Activated T-helper 1 cell treated with anti-CD3 and anti-CD28 coated beads, Interleukin-12 subunit alpha, Interleukin-12 subunit beta, Interleukin-2, Interleukin-4 antibody, amounts not matched to agents 30 ng/mL and 10 ng/mL and 1 ng/mL, durations not matched to agents 14 hours and 24 hours and 36 hours (primary cell): ENCODE data around the gene SERPIND1. TPM values are rescaled to one million over a fixed set of nuclear protein-coding genes. Genes with fewer than 3 reads are reported as not detected.

Experiments
- DNase-seq: peaks from one replicate; pipeline ENCODE4 v3.0.0; 2021; ENCODE audit warnings: low spot score
- H3K27ac Mint-ChIP-seq: one replicate; pipeline ENCODE4 v1.8.0; 2021; ENCODE audit warnings: mild to moderate bottlenecking, mixed read lengths
- H3K27me3 Mint-ChIP-seq: one replicate; pipeline ENCODE4 v1.8.0; 2022; ENCODE audit warnings: mild to moderate bottlenecking, moderate library complexity, mixed read lengths; ENCODE audit not compliant: insufficient read depth
- H3K36me3 Mint-ChIP-seq: one replicate; pipeline ENCODE4 v1.8.0; 2021; ENCODE audit warnings: low read depth, mixed read lengths
- H3K4me1 Mint-ChIP-seq: one replicate; pipeline ENCODE4 v1.8.0; 2021; ENCODE audit warnings: low read depth, mixed read lengths
- H3K4me3 Mint-ChIP-seq: one replicate; pipeline ENCODE4 v1.8.0; 2021; ENCODE audit warnings: mild to moderate bottlenecking, moderate library complexity, mixed read lengths
- H3K9me3 Mint-ChIP-seq: one replicate; pipeline ENCODE4 v1.8.0; 2021; ENCODE audit warnings: mixed read lengths
- intact Hi-C: fragments of 100-400 bp; cut with micrococcal nuclease; formaldehyde crosslinking; loops from one replicate; pipeline ENCODE4 v1.15.1; 2024
- total RNA-seq: library from RNA; stranded (reverse); gene quantifications from 2 replicates; pipeline ENCODE4 v1.2.3, GENCODE V29; 2022

The SERPIND1 gene
- total RNA-seq, 1 donor from 2014 or later, result not detected

- no peak overlapping the region for H3K4me3 Mint-ChIP-seq
- no peak overlapping the region for H3K27ac Mint-ChIP-seq
- intact Hi-C loops, result loop anchor here (2.0 kb wide), 1 partner anchor 322 kb away; no protein-coding TSS in a partner anchor
- DNase-seq, result no peak
- H3K27me3 Mint-ChIP-seq, result no peaks in the 10 kb centered on the region
- peaks cover 26% of the 10 kb centered on the region for H3K36me3 Mint-ChIP-seq
- H3K4me1 Mint-ChIP-seq, result peaks cover 9% of the 10 kb centered on the region
- H3K9me3 Mint-ChIP-seq, result no peaks in the 10 kb centered on the region
These were observed 32.8 kb upstream of the SERPIND1 start for GRCh38 chr22:20741008-20741633.

GRCh38 chr22:20741634-20742581 is 32.0 kb upstream of the SERPIND1 start:
- Mint-ChIP-seq H3K27me3 (no peaks in the 10 kb centered on the region), H3K4me3 (no peak overlapping the region), H3K9me3 (no peaks in the 10 kb centered on the region), H3K27ac (no peak overlapping the region), H3K36me3 (peaks cover 30% of the 10 kb centered on the region), H3K4me1 (peaks cover 9% of the 10 kb centered on the region)
- intact Hi-C loops, result loop anchor here (1.0 to 2.0 kb wide), 2 partner anchors 136 to 323 kb away; no protein-coding TSS in a partner anchor
- DNase-seq, result peak; percentile 15

DNA sequence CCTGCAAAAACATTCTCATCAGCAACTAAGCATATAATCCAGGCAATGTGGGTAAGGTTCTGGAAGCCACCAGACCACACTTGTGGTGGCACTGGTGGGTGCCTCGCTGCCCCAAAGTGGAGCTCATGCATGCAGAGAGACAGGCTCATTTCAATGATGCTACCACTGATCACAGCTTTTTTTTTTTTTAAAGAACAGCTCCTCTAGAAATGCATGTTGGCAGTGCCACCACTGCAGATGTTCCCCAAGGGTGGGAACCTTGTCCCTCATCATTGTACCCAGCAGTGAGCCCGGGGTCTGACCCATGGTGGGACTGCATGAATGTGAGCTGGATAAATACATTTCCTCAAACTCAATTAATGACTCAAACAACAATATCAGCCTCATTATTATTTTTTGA is 31.1 kb upstream of the SERPIND1 start:
- intact Hi-C loops, result loop anchor here (1.0 kb wide), 1 partner anchor 136 kb away; no protein-coding TSS in a partner anchor
- Mint-ChIP-seq H3K36me3 (peaks cover 30% of the 10 kb centered on the region), H3K9me3 (no peaks in the 10 kb centered on the region), H3K4me1 (peaks cover 9% of the 10 kb centered on the region), H3K27me3 (no peaks in the 10 kb centered on the region), H3K27ac (no peak overlapping the region), H3K4me3 (no peak overlapping the region)
- no peak for DNase-seq

DNA sequence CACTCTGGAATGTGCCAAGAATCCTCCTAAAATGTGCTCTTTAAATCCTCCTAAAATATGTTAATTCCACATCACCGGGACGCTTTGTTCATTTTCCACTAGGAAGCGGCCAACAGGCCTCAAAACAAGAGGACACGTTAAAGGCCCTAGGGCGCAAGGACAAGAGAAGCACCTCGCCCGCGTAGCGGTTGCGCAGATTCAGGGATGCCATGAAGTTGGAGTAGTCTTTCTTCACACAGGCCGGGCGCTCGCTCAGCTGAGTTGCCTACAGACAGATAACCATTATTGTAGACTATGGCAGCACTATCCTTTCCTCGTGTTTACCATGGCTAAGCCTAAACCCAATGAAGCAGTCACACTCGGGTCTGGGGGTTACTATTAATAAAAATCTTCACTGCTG is 29.5 kb upstream of the SERPIND1 start:
- Mint-ChIP-seq H3K9me3 (no peaks in the 10 kb centered on the region), H3K27me3 (no peaks in the 10 kb centered on the region), H3K36me3 (peaks cover 26% of the 10 kb centered on the region), H3K4me3 (no peak overlapping the region), H3K27ac (no peak overlapping the region), H3K4me1 (no peaks in the 10 kb centered on the region)
- intact Hi-C loops, result no loop called here
- no peak for DNase-seq

GRCh38 chr22:20745119-20745518 is 28.8 kb upstream of the SERPIND1 start:
- H3K9me3 Mint-ChIP-seq, result no peaks in the 10 kb centered on the region
- intact Hi-C loops, result no loop called here
- H3K36me3 Mint-ChIP-seq, result peaks cover 27% of the 10 kb centered on the region
- DNase-seq, result no peak
- no peak overlapping the region for H3K27ac Mint-ChIP-seq
- no peaks in the 10 kb centered on the region for H3K4me1 Mint-ChIP-seq
- no peaks in the 10 kb centered on the region for H3K27me3 Mint-ChIP-seq
- no peak overlapping the region for H3K4me3 Mint-ChIP-seq

- Mint-ChIP-seq H3K27ac (no peak overlapping the region), H3K27me3 (no peaks in the 10 kb centered on the region), H3K4me3 (no peak overlapping the region), H3K4me1 (peaks cover 3% of the 10 kb centered on the region), H3K9me3 (no peaks in the 10 kb centered on the region), H3K36me3 (peaks cover 20% of the 10 kb centered on the region)
- DNase-seq, result no peak
- intact Hi-C loops, result no loop called here
These were observed 27.3 kb upstream of the SERPIND1 start for GRCh38 chr22:20746431-20747189.

DNA sequence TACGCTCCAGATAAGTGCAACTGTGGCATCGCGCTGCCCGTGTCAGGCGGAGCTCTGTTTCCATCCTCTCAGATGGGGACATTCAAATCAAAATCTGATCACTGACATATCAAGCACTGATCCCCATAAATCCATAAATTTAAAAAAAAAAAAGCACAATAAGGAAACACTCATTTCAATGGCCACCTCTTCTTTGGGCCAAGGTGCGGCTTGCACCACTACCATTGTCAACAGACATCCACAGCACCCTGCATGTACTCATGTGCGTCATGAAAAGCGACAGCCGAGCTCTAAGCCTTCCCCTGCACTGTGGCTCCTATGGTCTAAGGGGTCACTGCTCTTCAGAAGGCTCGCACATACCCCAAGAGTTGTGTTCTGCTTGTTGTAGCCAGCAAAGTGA is 26.7 kb upstream of the SERPIND1 start:
- DNase-seq, result no peak

GRCh38 chr22:20748082-20748481 is 25.8 kb upstream of the SERPIND1 start:
- Mint-ChIP-seq H3K36me3 (peaks cover 16% of the 10 kb centered on the region), H3K4me1 (peaks cover 3% of the 10 kb centered on the region), H3K4me3 (no peak overlapping the region), H3K27ac (no peak overlapping the region), H3K9me3 (no peaks in the 10 kb centered on the region), H3K27me3 (no peaks in the 10 kb centered on the region)
- intact Hi-C loops, result no loop called here
- DNase-seq, result no peak

More for the DNA sequence above, 26.7 kb upstream of the SERPIND1 start:
- H3K27me3 Mint-ChIP-seq, result no peaks in the 10 kb centered on the region
- peaks cover 3% of the 10 kb centered on the region for H3K4me1 Mint-ChIP-seq
- H3K27ac Mint-ChIP-seq, result no peak overlapping the region
- no peak overlapping the region for H3K4me3 Mint-ChIP-seq
- H3K9me3 Mint-ChIP-seq, result no peaks in the 10 kb centered on the region
- intact Hi-C loops, result no loop called here
- peaks cover 20% of the 10 kb centered on the region for H3K36me3 Mint-ChIP-seq

- Mint-ChIP-seq H3K27me3 (no peaks in the 10 kb centered on the region), H3K4me3 (no peak overlapping the region), H3K9me3 (no peaks in the 10 kb centered on the region), H3K4me1 (peaks cover 3% of the 10 kb centered on the region), H3K27ac (no peak overlapping the region), H3K36me3 (peaks cover 15% of the 10 kb centered on the region)
- intact Hi-C loops, result no loop called here
- DNase-seq, result no peak
These were observed 25.0 kb upstream of the SERPIND1 start for GRCh38 chr22:20748731-20749428.

DNA sequence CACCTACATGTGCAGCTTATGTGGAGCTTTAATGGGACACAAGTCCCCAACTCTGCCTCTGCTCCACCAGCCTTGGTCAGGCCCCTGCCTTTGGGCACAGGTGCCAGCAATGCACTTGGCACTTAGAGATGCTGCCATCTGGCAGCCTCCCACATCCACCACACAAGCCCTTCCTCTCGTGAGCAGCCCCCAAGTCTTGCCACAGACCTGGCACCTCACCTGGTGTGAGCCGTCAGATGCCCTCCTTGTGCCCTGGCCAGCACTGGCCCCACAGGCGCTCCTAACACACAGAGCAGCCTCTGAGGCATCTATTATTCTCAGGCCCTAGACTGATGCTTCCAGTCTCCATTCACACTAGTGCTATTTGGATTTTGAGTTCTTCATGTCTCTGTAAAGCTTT is 24.5 kb upstream of the SERPIND1 start:
- H3K4me3 Mint-ChIP-seq, result no peak overlapping the region
- intact Hi-C loops, result no loop called here
- peaks cover 15% of the 10 kb centered on the region for H3K36me3 Mint-ChIP-seq
- DNase-seq, result no peak
- H3K27me3 Mint-ChIP-seq, result no peaks in the 10 kb centered on the region
- no peak overlapping the region for H3K27ac Mint-ChIP-seq
- peaks cover 3% of the 10 kb centered on the region for H3K4me1 Mint-ChIP-seq
- no peaks in the 10 kb centered on the region for H3K9me3 Mint-ChIP-seq

DNA sequence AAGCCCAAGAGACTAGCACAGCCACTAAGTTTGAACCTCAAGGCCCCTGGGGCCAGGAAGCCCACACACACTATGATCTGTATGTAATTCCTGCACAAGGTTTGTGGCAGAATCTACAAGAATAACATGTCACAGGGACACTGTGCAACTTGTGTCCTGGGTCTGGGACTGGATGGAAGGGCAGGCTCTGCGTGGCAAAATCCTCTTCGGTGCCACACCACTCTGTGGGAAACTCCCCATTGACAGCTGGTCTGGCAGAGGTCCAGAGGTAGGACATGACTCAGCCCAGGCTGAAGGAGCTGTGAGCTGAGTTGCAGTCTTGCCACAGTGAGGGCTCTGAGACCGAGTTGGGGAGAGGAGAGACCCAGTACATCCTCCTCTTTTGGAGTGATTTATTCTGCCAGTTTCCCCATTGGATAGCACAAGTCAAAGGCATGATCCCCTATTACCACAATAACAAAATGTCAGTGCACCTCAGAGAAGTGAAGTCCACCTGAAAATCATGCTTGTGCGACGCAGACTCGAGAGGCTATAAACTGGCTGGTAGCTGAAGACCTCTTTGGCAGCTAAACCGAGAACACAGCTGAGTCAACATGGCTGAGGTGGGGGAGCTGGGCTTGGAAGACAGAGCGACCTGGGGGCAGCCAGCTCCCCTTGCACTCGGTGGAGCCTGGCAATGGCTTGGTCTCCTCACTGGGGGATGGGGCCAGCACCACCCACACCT is 23.3 kb upstream of the SERPIND1 start:
- Mint-ChIP-seq H3K4me3 (no peak overlapping the region), H3K27ac (no peak overlapping the region), H3K36me3 (peaks cover 16% of the 10 kb centered on the region), H3K9me3 (no peaks in the 10 kb centered on the region), H3K27me3 (no peaks in the 10 kb centered on the region), H3K4me1 (peaks cover 3% of the 10 kb centered on the region)
- DNase-seq, result peak; percentile 2
- intact Hi-C loops, result no loop called here
